Renal cortex interstitium (tissue), 11 donors: Measurements from ENCODE around the gene RDH16. TPM values are rescaled to one million over a fixed set of nuclear protein-coding genes. Genes with fewer than 3 reads are reported as not detected.
A peak's percentile ranks its signal among the peaks of the same experiment; 100 is the strongest.
"Not testable (repeated sequence)": the region's sequence is repeated elsewhere in the genome, so short reads cannot be mapped to it uniquely, and the experiment has no call there.

ENCODE experiments used
- DNase-seq, 11 donors: peaks; one replicate each; pipeline ENCODE4 v3.0.0-alpha.2; 2013; ENCODE audit warnings: low read depth in 9 of 11, low spot score in 4 of 11; ENCODE audit errors: extremely low read depth in 1 of 11
- polyA plus RNA-seq, 3 donors: library from polyadenylated mRNA; unstranded; fragments of 120-200 nt; gene quantifications; one replicate each; pipeline ENCODE4 v1.2.1, GENCODE V29; 2013; ENCODE audit not compliant: insufficient read length in 3 of 3

RDH16 gene
- polyA plus RNA-seq, 3 donors, result 0.65 to 1.3 (median 0.75) TPM

GRCh38 chr12:56991319-56992246 lies 34.2 kb upstream of the RDH16 start:
- no peak for DNase-seq

DNA sequence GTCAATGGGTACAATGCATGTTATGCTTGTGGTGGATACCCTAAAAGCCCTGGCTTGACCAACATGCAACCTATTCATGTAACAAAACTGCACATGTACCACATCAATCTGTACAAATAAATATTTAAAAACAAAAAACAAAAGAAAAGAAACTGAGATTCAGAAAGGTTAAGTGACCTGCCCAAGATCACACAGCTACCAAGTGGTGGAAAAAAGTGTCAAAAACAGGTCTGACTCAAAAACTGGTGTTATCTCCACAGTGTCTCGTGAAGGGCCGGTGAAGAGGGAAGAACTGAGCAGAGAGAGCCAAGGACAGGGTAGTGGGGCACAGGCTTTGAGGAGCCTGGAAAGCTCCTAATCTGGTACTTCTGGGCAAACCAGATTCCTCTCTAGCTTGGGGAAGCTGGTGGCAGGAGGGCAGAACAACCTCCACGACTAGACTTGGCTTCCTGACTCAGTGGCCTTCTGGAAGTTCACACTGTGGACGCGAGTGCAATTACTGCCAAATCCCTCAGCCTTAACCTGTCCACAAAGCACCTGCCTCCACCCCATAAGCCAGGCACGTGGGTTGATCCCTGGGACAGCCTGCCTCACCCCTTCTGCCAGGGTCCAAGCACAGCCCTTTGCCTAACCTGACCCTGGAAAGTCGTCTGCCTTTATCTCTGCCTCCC lies 33.4 kb upstream of the RDH16 start:
- no peak for DNase-seq

- no peak for DNase-seq
Observed at GRCh38 chr12:56989861-56990610, 32.6 kb upstream of the RDH16 start.

DNA sequence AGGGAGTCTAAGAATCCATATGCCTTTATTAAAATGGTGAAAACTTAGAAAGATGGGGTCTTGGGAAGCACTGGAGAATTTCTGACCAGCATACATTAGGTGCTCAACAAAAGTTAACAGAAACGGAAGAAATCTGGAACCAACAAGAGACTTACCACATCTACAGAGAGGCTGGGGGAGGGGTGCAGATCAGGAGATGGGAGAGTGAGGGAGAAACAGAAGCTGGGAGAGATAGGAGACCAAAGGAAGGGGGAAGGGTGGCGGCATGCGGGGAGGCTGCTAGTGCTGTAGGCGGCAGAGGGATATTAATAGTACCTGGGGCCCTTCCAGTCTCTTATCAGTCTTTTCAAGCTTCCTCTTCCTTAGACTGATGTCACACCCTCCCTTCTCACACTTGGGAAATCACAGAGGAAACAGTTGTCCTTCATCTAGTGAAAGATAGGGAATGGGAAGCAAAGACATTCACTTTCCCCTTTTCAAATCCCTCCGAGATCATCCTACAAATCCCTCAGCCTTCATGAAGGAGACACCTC lies 30.9 kb upstream of the RDH16 start:
- no peak for DNase-seq

DNA sequence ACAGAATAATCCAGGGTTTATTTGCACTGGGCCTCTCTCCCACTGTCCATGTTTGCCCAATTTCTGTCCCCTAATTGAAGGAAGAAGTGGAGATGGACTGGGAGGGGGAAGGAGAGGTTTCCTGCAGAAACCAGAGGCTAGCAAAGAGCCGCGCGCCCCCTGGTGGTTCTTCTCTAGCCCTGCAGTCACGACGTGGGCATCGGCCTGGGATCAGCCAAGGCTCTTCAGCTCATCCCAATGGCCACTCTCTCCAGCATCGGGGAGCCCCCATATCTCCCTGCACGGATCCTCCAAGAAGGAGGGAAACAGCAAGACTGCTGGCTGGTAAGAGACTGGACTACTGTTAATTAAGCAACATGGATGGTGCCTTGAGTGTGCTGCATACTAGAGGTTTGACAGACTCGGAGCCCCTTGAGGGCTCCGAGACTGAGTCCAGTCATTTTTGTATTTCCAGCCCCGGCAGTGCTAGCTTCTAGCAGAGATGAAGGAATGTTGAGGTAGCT lies 30.2 kb upstream of the RDH16 start:
- DNase-seq, result peak in 7 of 11 donors; percentile 47 to 75 (median 65)

- no peak for DNase-seq
Observed at GRCh38 chr12:56987011-56987410, 29.6 kb upstream of the RDH16 start.

- DNase-seq, result not testable (repeated sequence)
Observed at GRCh38 chr12:56985714-56986113, 28.3 kb upstream of the RDH16 start.

GRCh38 chr12:56983386-56983785 lies 26.0 kb upstream of the RDH16 start:
- DNase-seq, result no peak

DNA sequence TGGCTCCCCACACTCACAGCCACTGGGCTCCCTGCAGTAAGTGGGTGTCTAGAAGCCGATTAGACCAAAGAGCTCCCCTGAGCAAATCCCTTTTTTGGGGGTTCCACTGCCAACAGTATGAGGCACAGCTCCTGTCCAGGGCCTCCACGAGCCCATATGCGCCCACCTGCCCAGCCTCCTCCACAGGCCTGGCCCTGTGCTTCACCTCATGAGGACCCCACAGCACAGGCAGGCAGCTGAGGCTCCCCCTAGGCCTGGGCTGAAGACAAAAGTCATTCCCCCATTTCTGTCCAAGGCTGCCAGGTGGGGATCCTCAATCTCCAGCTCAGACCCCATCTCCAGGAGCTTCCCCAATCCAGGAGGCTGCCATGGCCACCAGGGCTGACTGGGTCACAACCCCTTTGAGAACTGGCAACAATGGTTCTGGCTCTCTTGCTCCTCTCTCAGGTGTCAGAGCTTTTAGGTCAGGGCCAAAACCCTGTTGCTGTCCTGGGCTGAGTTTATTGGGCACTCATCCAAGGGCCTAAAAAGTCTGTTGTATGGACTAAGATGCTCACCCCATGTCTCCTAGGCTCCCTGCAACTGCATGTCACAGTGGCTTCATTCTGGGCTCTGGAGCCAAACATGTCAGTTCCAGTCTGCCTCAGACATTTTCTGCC lies 25.3 kb upstream of the RDH16 start:
- DNase-seq, result not testable (repeated sequence)

- DNase-seq, result no peak
Observed at GRCh38 chr12:56980941-56981530, 23.6 kb upstream of the RDH16 start.

- no peak for DNase-seq
Observed at GRCh38 chr12:56980268-56980667, 22.9 kb upstream of the RDH16 start.

DNA sequence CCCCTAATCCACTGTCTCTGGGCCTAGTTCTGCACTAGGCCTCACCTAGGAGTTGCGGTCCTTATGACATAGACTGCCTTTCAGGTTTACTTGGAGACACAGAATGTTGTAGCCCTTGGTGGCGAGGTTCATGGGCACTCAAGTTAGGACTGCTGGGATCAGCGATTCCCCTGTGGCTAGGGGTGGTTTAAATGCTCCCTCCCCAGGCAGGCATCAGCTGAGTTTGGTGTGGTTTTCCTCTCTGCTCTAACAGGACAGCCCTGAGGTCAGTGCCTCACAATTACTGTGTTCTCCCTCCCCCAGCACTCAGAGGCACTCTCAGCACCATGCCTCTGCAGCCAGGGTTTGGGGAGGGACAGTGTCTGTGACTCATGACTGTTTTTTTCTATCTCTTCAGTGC lies 22.2 kb upstream of the RDH16 start:
- no peak for DNase-seq

GRCh38 chr12:56978397-56979138 lies 21.2 kb upstream of the RDH16 start:
- no peak for DNase-seq

GRCh38 chr12:56977361-56977760 lies 20.0 kb upstream of the RDH16 start:
- not testable (repeated sequence) for DNase-seq

DNA sequence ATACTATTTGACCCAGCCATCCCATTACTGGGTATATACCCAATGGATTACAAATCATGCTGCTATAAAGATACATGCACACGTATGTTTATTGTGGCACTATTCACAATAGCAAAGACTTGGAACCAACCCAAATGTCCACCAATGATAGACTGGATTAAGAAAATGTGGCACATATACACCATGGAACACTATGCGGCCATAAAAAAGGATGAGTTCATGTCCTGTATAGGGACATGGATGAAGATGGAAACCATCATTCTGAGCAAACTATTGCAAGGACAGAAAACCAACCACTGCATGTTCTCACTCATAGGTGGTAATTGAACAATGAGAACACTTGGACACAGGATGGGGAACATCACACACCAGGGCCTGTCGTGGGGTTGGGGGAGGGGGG lies 16.8 kb upstream of the RDH16 start:
- not testable (repeated sequence) for DNase-seq

DNA sequence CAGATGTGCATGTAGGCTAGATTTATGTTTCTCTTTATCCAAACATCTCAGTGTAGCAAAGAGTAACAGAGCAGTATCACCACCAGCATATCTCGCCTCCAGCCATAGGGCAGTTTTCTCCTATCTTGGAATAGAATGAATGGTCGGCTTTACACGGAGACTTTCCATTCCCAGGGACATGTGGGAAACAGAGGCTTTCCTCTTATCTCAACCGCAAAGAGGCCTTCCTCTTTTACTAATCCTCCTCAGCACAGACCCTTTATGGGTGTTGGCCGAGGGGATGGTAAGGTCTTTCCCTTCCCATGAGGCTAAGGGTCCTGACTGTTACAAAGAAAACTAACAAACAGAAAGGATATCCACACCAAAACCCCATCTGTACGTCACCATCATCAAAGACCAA lies 11.5 kb upstream of the RDH16 start:
- not testable (repeated sequence) for DNase-seq

GRCh38 chr12:56965997-56966642 lies 8.7 kb upstream of the RDH16 start:
- DNase-seq, result not testable (repeated sequence)
